A549 treated with GW870086 at 1 μM for 4 hours (cell line): ENCODE data around the gene ZNF689. TPM values are rescaled to one million over a fixed set of nuclear protein-coding genes. Genes with fewer than 3 reads are reported as not detected.

Experiments
- total RNA-seq: library from RNA; stranded (reverse); fragments of 200-300 nt; extraction: Qiagen RNA extraction; gene quantifications from 5 replicates; pipeline ENCODE4 v1.2.3, GENCODE V29; 2022; ENCODE audit warnings: low read depth

The ZNF689 gene
- total RNA-seq: 7.3 to 9.9 TPM (median 8.5 TPM) in 5 replicates

GRCh38 chr16:30609926-30610839, at the start of gene ZNF689:
Gene ZNF689, minus strand, starts transcription at chr16:30610389. Its CDS starts 348 bp downstream, at chr16:30610041.

GRCh38 chr16:30657866-30658730, 47.9 kb upstream of the ZNF689 start, which contains the start of gene FBRS:
Gene FBRS, plus strand, starts transcription at chr16:30658431. Its CDS starts 1,088 bp downstream, at chr16:30659519.

GRCh38 chr16:30650369-30651123, 40.4 kb upstream of the ZNF689 start, which contains the start of gene PRR14:
Gene PRR14, plus strand, starts transcription at chr16:30650960. Its CDS starts 686 bp downstream, at chr16:30651646.

GRCh38 chr16:30585400-30586191, 24.6 kb downstream of the ZNF689 start, which contains the start of gene ZNF785:
Gene ZNF785, minus strand, starts transcription at chr16:30585697. Its CDS starts 86 bp downstream, at chr16:30585611.

GRCh38 chr16:30571445-30572322, 38.5 kb downstream of the ZNF689 start, which contains the start of gene ZNF688:
Gene ZNF688, minus strand, starts transcription at chr16:30571714. Its CDS starts 85 bp downstream, at chr16:30571629.

GRCh38 chr16:30557957-30558788, 52.0 kb downstream of the ZNF689 start, which contains the start of gene ZNF764:
Gene ZNF764, minus strand, starts transcription at chr16:30558374. Its CDS starts 192 bp downstream, at chr16:30558182.

Other genes starting within 250 kb of the ZNF689 start
- gene TBC1D10B, start 239.9 kb downstream of the ZNF689 start, total RNA-seq: 23.3 to 30.4 TPM (median 27.7 TPM) in 5 replicates
- 0.51 TPM in 1 of 5 replicates, not detected in the others for gene MYL11, start 235.6 kb downstream of the ZNF689 start, total RNA-seq
- 1.1 to 2.0 TPM (median 1.6 TPM) in 5 replicates for gene SEPTIN1, start 227.8 kb downstream of the ZNF689 start, total RNA-seq
- gene ZNF48, start 215.0 kb downstream of the ZNF689 start, total RNA-seq: 11.2 to 15.5 TPM (median 12.8 TPM) in 5 replicates
- 3.5 to 6.1 TPM (median 5.2 TPM) in 5 replicates for gene ZNF771, start 202.8 kb downstream of the ZNF689 start, total RNA-seq
- gene DCTPP1, start 180.4 kb downstream of the ZNF689 start, total RNA-seq: 101 to 138 TPM (median 133 TPM) in 5 replicates
- 47.6 to 51.6 TPM (median 49.4 TPM) in 5 replicates for gene SEPHS2, start 164.5 kb downstream of the ZNF689 start, total RNA-seq
- gene ITGAL, start 137.6 kb downstream of the ZNF689 start, total RNA-seq: 0.02 TPM in 1 of 5 replicates, not detected in the others
- gene ZNF768, start 83.8 kb downstream of the ZNF689 start, total RNA-seq: 37.2 to 46.2 TPM (median 45.5 TPM) in 5 replicates
- 3.3 to 4.9 TPM (median 4.5 TPM) in 5 replicates for gene ZNF747, start 75.5 kb downstream of the ZNF689 start, total RNA-seq
- gene ZNF764, start 52.0 kb downstream of the ZNF689 start, total RNA-seq: 4.2 to 6.6 TPM (median 6.2 TPM) in 5 replicates
- 5.5 to 8.0 TPM (median 6.7 TPM) in 5 replicates for gene ZNF688, start 38.7 kb downstream of the ZNF689 start, total RNA-seq
- gene ZNF785, start 24.7 kb downstream of the ZNF689 start, total RNA-seq: not detected in 5 replicates
- 20.5 to 24.8 TPM (median 22.6 TPM) in 5 replicates for gene PRR14, start 40.6 kb upstream of the ZNF689 start, total RNA-seq
- gene FBRS, start 48.0 kb upstream of the ZNF689 start, total RNA-seq: 29.0 to 42.4 TPM (median 40.9 TPM) in 5 replicates
- 10.9 to 27.0 TPM (median 21.2 TPM) in 5 replicates for gene SRCAP, start 88.8 kb upstream of the ZNF689 start, total RNA-seq
- gene PHKG2, start 138.0 kb upstream of the ZNF689 start, total RNA-seq: 23.5 to 29.4 TPM (median 28.8 TPM) in 5 replicates
- 5.6 to 9.2 TPM (median 7.7 TPM) in 5 replicates for gene CFAP119, start 151.7 kb upstream of the ZNF689 start, total RNA-seq
- 71.8 to 88.1 TPM (median 83.4 TPM) in 5 replicates for gene RNF40, start 151.9 kb upstream of the ZNF689 start, total RNA-seq
- gene ZNF629, start 176.8 kb upstream of the ZNF689 start, total RNA-seq: 15.4 to 18.3 TPM (median 18.0 TPM) in 5 replicates